NCI-H524 (cell line): Measurements from ENCODE around the gene NEUROG2.

ENCODE experiments used
- DNase-seq, 2 experiments: peaks; one replicate each; lab custom pipeline; 2025; lab: John Stamatoyannopoulos, UW

The NEUROG2 gene

DNA sequence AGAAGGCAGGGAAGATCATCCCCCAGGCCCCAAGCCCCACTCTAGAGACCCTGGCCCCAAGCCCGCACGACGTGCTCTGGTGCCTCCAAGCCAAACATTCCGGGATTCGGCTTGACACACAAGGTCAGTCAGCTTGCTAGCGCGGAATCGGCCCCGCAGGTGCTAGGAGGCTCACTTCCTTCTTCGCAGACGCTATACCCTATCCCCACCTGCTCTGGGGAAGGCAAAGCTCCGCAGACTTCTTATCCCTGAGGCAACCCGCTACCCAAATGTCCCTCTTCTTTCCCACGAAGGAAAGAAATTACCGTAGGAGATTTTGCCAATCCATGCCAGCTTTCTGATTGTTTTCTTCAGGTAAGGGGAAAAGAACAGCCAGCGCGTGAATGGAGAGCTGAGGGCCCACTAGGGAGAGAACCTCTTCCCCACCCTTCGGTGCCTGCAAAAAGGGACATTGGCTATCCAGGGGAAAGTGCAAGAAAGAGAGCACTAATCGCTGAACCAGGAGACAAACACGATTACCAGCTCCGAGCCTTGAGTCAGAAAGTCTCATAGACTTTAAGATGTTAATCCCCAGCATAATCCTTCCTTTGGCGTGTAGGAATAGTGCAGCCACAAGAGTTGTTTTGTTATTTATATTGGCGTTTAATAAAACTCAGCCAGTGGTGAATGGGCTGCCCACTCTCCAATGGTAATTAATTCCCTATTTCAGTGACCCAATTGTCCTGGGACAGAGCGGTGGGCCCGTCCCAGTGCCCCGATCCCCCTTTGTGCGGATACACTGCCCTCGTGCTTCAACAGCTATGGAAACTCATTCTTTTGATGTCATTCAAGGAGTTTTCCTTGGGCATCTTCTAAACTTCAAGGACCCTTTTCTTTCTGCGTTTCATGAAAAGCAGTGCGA lies 5.4 kb upstream of the NEUROG2 start:
- DNase-seq: no peak

- no peak for DNase-seq
Observed at GRCh38 chr4:112520598-112521122, 4.7 kb upstream of the NEUROG2 start.

DNA sequence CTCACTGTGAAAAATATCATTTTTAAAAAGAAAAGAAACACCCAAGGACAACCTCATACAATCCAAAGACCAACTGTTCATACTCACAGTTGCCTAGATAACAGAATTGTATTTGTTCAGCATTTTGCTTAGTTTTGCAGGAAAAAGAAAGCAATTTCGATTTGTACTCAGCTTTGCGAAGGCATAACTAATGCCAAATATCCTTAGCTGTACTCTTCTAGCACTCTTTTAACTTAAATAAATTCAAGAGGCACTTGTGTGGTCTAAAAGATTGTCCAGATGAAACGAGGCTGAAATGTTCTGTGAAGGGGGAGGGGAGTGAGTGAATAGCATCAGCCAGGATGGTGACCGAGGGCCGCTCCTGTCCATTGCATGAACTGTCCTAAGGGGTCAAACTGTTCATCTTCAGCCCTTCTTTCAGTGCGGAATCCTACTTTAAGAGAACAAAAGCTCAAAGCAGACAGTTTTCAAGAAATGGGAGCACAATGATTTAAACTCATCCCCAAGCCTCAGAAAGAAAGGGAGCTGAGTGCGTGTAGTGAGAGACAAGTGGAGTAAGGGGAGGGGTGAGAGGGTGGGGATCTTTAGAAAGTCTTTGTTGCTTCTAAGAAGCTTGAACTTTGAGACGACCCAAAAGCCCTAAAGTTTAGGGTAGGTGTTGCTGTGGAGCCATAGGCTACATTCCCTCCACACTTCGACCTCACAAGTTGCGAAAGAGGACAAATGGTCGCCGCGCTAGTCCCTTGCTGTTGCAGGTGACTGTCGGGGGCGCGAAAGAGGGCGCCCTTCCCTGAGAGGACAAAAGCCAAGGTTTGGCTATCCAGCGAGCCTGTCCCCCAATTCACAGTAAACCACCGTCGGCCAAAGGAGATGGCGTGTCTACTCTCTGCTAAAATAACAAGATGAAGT lies 4.0 kb upstream of the NEUROG2 start:
- no peak for DNase-seq

GRCh38 chr4:112518675-112519074 lies 2.7 kb upstream of the NEUROG2 start:
- DNase-seq: no peak

GRCh38 chr4:112517911-112518310 lies 1.9 kb upstream of the NEUROG2 start:
- no peak for DNase-seq

DNA sequence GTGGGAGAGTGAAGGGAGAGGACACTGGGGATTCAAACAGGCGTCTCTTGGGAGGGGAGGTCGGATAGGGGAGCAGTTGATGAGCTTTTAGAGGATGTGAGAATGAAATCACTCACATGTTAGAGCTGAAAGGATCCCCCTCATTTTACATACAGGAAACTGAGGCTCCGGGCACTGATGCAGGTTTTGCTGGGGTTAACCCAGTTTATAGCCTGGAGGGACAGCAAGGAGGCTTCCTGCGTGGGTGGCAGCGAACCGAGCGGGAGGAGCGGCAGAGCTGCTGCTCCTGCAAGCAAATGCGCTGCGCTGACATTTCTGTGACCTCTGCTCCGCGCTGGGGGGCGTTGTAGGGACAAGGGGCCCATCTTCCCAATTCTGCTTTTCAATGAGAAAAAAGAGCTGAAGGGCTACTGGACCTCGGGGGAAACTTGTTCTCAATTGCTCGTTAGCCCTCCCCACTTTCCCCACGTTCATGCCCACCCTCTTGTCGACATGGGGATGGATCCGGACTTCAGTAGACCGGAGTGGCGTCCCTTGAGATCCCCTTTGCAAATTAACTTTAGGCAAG lies 1.2 kb upstream of the NEUROG2 start:
- DNase-seq: no peak

DNA sequence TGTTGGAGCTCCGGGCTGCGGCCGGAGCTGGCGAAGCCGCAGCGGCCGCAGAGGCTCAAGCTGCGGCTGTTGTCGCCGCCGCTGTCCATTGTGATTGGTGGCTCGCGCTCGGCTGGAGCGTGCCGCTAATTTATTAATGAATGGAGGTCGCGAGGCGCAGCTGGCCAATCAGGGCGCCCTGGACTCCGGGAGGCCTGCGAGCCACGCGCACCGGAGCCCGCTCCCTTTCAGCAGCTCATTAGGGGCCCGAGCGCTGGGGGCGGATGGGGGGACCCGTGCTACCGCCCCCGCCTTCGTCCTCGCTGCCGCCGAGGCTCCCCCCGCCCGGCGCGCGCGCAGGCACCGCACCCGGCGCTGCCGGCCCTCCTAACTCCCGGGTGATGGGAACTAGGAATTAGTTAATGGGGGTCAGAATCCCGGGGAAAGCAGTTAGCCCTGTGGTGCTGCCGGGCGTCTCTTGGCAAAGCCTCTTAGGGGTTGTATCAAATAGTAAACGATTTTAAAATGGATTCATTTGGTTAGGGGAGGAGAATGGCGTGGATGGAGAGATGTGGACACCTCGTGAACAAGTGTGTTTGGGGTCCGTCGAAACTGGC lies 589 bp upstream of the NEUROG2 start:
- peak; percentile 14 to 65 for DNase-seq

DNA sequence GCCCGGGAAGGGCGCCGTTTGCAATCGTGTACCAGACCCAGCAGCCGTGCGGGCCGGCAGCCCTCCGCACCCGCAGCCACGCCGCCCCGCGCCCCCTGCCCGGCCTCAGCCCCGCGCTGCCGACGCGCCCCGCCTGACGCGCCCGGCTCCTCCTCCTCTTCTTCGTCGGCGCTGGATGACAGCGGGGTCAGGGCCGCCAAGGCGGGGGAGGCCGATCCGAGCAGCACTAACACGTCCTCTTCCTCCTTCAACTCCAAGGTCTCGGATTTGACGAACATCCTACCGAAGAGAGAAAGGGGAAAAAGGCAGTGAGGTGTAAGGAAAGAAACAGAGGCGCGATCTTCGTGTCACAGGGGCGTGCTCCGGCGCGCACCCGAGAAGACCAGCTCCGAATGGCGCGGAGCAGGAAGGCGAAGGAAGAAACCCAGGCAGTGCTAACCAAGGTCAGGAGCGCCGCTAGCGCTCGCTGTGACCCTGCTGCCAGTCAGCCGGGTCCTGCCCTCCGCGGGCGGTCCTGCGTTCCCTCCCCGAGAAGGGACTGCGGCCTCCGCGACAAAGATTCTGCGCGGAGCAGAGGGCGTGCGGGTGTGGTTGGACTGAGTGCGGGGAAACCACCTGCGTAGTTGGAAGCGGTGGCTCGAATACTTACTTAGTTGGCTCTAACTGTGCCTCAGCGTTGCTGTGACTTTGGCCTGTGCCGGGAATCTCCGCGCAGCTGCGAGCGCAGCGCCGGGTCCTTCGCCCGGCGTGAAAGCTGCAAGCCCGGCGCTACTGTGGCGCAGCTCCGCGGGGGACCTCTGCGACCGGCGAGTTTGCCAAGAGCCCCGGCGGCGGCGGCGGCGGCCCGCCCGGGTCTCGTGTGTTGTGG lies 548 bp downstream of the NEUROG2 start:
- peak in 1 of 2 experiments; percentile 37 for DNase-seq

- DNase-seq: peak; percentile 22 to 43
Observed at GRCh38 chr4:112514647-112515197, 1.3 kb downstream of the NEUROG2 start.

DNA sequence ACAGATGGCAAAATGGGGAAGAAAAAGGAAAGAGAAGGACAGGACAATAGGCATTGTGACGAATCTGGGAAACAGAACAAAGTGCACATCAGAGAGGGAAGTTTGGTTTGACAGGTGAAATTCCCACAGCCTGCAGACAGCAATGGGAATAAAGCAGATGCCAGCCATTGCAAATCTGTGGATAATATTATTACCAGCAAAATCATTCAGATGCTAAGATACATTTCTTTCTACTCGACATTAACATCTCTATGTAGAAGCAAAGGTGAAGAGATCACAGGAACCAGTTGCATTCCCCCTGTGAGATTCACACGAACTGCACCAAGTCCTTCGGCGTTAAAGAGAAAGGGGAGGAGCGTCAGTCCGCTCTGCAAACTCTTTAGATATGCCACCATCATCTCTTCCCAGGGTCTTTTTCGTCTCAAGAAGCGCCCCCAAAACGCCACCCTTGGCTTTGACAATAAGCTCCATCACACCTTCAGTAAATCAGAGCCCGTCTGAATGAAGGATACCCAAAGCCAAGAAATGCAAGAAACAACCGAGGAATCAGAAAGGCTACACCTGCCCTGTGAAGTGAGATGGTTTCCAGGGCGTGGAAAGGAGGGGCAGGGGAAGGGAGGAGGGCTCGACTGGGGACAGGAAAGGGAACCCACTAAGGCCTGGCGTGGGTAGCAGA lies 1.9 kb downstream of the NEUROG2 start:
- peak in 1 of 2 experiments; percentile 43 for DNase-seq

- no peak for DNase-seq
Observed at GRCh38 chr4:112511803-112512118, 4.2 kb downstream of the NEUROG2 start.

DNA sequence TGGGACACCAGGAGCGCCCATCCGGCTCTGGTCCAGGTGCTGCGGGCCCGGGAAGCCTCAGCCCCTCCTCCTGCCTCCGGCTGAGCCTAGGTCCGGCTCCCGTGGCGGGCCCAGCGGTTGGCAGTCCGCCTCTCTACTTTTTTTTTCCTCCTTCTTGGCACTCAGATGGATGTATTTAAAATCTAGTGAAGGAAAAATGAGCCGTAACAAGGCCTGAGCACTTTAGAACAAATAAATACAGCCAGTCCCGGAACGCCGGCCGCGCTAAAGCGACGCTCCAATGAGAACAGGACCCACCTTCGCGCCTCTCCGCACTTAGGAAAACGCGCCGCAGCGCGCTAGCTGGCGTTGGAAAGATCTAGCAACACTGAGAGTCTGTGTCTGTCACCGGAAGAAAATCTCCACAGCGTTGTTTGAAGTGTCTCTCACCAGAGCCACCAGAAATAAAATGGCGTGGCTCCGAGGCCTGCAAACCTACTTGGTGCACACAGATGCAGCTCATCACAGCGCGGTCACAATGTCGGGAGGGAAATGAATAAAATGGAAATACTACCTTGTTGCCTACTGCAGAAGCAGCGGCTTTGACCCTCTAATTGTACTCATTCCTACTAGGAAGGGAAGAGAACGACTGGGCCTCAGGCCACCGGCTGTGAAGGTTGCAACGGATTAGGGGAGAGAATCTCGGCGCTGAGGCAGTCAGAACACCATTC lies 4.7 kb downstream of the NEUROG2 start:
- DNase-seq: no peak

DNA sequence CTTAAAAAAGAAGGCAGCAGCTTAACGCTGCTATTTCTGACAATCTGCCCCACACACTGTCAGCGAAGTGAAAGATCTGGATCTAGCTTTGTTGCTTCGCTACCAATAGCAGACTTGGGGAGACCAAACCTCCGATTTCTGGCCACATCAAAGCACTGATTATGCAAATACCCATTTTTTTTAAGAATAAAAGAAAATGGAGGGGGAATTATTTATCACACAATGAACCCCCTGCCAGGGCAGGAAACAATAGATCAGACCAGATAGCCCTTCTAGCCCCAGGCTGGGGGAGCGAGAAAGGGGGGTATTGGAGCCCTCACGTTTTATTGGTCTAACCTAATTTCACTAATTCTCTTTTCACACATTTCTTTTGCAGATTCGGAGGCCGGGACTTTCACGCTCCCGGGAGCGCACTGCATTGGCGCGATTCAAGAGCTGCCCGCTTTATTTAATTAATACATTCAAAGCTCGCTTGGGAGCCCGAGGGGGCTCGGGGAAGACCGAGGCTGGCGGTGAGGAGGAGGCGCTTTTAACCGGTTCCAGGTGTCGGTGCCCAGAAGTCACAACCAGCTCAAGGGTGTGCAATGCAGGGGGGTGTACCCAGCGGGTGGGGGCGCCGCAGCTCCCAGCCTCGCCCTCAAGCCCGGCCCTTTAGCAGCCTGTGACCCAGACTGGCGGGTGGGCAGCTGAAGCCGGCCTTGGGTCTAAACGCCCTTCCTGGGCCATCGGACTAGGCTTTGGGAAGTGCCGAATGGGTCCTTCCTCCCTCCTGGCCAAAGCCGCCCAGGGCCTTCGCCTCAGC lies 5.5 kb downstream of the NEUROG2 start:
- DNase-seq: no peak

DNA sequence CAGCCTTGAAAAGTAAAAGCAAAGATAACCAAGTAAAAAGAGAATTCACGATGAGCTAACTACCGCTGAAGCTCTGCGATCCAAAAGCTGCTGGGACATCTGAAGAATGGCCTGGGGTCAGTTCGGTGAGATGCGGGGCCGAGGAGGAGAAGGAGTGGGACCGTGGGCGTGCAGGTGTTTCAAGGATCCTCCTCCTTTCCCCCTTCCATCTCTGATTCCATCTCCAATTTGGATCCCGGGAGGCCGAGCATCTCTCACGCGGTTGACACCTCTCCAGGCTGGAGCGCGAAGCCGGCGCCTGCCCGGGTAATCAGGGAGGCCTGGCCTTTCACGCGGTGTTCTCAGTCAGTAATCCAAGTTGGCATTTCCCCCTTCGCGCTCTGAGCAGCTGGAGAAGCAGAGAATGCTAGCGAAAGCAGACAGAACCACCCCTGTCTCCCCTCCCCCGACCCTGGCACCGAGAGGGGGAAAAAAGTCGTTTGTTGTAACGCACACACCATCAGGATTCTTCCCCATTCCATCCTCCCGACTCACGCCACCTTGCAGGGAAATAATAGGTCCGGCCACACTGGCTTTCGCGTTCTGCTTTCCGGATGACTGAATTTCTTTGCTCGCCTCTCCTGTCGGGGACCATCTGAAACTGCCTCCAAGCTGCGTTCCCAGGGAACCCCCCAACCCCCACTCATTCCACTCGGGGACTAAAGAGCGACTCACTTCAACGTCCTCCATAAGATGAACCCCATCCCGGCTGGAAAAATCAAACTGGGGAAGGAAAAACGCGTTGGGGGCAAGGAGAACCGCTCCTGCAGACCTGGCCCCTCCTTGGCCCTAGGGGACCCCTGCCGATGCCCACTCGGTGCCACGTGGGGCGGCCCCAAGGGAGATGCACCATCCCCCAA lies 6.5 kb downstream of the NEUROG2 start:
- peak in 1 of 2 experiments; percentile 13 for DNase-seq

DNA sequence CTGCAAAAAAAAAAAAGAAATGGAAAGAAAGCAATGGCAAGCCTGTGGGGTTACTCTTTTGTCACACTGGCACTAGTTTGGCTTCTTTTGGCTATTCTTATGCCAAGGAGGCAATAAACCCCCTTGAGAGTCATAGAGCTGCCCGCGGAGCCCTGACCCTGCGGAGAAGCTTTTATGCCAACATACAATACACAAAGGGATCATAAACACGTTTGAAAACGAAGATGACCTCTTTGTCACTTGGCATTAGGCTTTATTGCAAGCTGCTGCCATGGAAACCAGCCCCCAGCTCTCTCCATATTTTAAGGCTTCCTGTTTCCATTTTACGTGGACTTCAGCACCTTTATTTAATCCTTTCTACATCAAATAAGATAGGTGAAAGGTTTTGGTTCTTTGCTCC lies 7.6 kb downstream of the NEUROG2 start:
- no peak for DNase-seq

DNA sequence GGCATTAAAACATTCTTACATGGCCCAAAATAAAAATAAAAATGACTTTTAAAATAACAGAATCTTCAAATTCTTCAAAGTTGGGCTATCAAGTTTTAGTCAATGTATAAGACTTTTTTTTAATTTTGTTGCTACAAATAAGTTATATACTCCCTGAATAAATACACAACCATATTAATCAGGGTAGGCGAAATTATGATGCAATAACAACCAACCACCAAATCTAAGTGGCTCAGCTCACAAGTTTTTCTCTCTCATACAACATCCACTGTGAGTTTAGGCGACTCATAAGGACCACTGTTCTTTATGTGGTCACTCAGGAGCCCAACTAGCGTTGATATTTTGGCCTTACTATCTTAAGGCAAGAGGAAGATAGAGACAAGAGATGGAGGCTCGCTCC lies 11.2 kb downstream of the NEUROG2 start:
- DNase-seq: no peak

GRCh38 chr4:112502871-112503270 lies 13.1 kb downstream of the NEUROG2 start:
- DNase-seq: no peak

DNA sequence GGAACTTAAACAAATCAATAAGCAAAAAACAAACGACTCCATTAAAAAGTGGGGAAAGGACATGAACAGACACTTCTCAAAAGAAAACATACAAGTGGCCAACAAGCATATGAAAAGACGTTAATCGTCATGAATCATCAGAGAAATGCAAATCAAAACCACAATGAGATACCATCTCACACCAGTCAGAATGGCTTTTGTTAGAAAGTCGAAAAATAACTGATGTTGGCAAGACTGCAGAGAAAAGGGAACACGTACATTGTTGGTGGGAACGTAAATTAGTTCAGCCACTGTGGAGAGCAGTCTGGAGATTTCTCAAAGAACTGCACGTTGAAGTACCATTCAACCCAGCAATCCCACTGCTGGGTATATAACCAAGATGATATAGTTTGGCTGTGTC lies 23.7 kb downstream of the NEUROG2 start:
- DNase-seq: no peak
